Eye (tissue), 1 donor: ENCODE results near the gene FAM114A1.
"Not testable (repeated sequence)": the region's sequence is repeated elsewhere in the genome, so short reads cannot be mapped to it uniquely, and the experiment has no call there.

Source experiments
- DNase-seq: peaks from one replicate; pipeline ENCODE4 v3.0.0-alpha.2; 2015

Gene FAM114A1

GRCh38 chr4:38979511-38980230 lies 112.1 kb downstream of the FAM114A1 start:
- no peak for DNase-seq

GRCh38 chr4:38980903-38981676 lies 113.5 kb downstream of the FAM114A1 start:
- no peak for DNase-seq

GRCh38 chr4:38982361-38983095 lies 114.9 kb downstream of the FAM114A1 start:
- no peak for DNase-seq

- no peak for DNase-seq
Observed at GRCh38 chr4:38983291-38983690, 115.7 kb downstream of the FAM114A1 start.

- DNase-seq = peak; percentile 66
Observed at GRCh38 chr4:38983787-38984598, 116.4 kb downstream of the FAM114A1 start.

GRCh38 chr4:38985410-38986100 lies 117.9 kb downstream of the FAM114A1 start:
- peak; percentile 82 for DNase-seq

GRCh38 chr4:38987491-38987890 lies 119.9 kb downstream of the FAM114A1 start:
- DNase-seq = no peak

GRCh38 chr4:38988353-38988752 lies 120.7 kb downstream of the FAM114A1 start:
- DNase-seq = not testable (repeated sequence)

- no peak for DNase-seq
Observed at GRCh38 chr4:38989487-38989886, 121.9 kb downstream of the FAM114A1 start.

GRCh38 chr4:38990241-38990640 lies 122.6 kb downstream of the FAM114A1 start:
- no peak for DNase-seq

GRCh38 chr4:38993683-38994082 lies 126.1 kb downstream of the FAM114A1 start:
- DNase-seq = no peak

GRCh38 chr4:38994135-38994534 lies 126.5 kb downstream of the FAM114A1 start:
- DNase-seq = no peak
